Mesenchymal stem cell (in vitro differentiated cells and primary cell): ENCODE results near the gene HIVEP2.
A peak's percentile ranks its signal among the peaks of the same experiment; 100 is the strongest.

ENCODE experiments used
- DNase-seq: peaks from one replicate; pipeline ENCODE4 v3.0.0-alpha.2; 2013
- H2AFZ ChIP-seq: one replicate; pipeline ENCODE4 v1.6.1; 2013; ENCODE audit warnings: low read depth, mild to moderate bottlenecking, control low read depth, inconsistent platforms, low read length, moderate library complexity
- H2AK5ac ChIP-seq: 2 replicates; pipeline ENCODE4 v1.6.1; 2013; ENCODE audit warnings: low read length, moderate library complexity, mild to moderate bottlenecking, inconsistent platforms; ENCODE audit not compliant: severe bottlenecking
- H2BK120ac ChIP-seq: one replicate; pipeline ENCODE4 v1.6.1; 2013; ENCODE audit warnings: low read depth, mild to moderate bottlenecking, inconsistent platforms, low read length, moderate library complexity
- H2BK12ac ChIP-seq, 2 experiments: one replicate each; pipeline ENCODE4 v1.6.1; 2013; ENCODE audit warnings: inconsistent platforms in 2 of 2, low read length in 2 of 2, mild to moderate bottlenecking in 2 of 2, moderate library complexity in 2 of 2, control low read depth in 1 of 2
- H2BK15ac ChIP-seq: one replicate; pipeline ENCODE4 v1.6.1; 2013; ENCODE audit warnings: mild to moderate bottlenecking, low read depth, inconsistent platforms; ENCODE audit not compliant: poor library complexity, severe bottlenecking
- H2BK5ac ChIP-seq: 2 replicates; pipeline ENCODE4 v1.6.1; 2013; ENCODE audit warnings: low read depth, mild to moderate bottlenecking, low read length, control low read depth, inconsistent platforms; ENCODE audit not compliant: poor library complexity, severe bottlenecking
- H3K14ac ChIP-seq, 2 experiments: one replicate each; pipeline ENCODE4 v1.6.1; 2013; ENCODE audit warnings: inconsistent platforms in 2 of 2, low read length in 2 of 2, control low read depth in 1 of 2, mild to moderate bottlenecking in 1 of 2, moderate library complexity in 1 of 2
- H3K18ac ChIP-seq, 2 experiments: one replicate each; pipeline ENCODE4 v1.6.1; 2013; ENCODE audit warnings: inconsistent platforms in 2 of 2, low read length in 2 of 2, control low read depth in 1 of 2, low read depth in 1 of 2, mild to moderate bottlenecking in 1 of 2
- H3K23ac ChIP-seq, 2 experiments: one replicate each; pipeline ENCODE4 v1.6.1; 2013; ENCODE audit warnings: inconsistent platforms in 2 of 2, low read length in 2 of 2, mild to moderate bottlenecking in 2 of 2, moderate library complexity in 2 of 2, control low read depth in 1 of 2
- H3K27ac ChIP-seq: 2 replicates; pipeline ENCODE4 v1.5.1; 2013; ENCODE audit warnings: mild to moderate bottlenecking, moderate library complexity, low read length, control low read depth, inconsistent platforms; ENCODE audit not compliant: poor library complexity, severe bottlenecking
- H3K27me3 ChIP-seq, 2 experiments: 2 replicates each; pipeline versions ENCODE4 v1.6.1 to v1.7.0; 2013; ENCODE audit warnings: low read length in 2 of 2, mild to moderate bottlenecking in 2 of 2, moderate library complexity in 2 of 2, control low read depth in 1 of 2, inconsistent platforms in 1 of 2; ENCODE audit not compliant: control insufficient read depth in 1 of 2, insufficient read depth in 1 of 2
- H3K36me3 ChIP-seq, 2 experiments: 2 replicates each; pipeline versions ENCODE4 v1.6.1 to v1.7.0; 2013; ENCODE audit warnings: low read length in 2 of 2, control low read depth in 1 of 2, inconsistent platforms in 1 of 2, low read depth in 1 of 2, mild to moderate bottlenecking in 1 of 2; ENCODE audit not compliant: insufficient read depth in 2 of 2, control insufficient read depth in 1 of 2
- H3K4ac ChIP-seq, 2 experiments: one replicate each; pipeline ENCODE4 v1.6.1; 2013; ENCODE audit warnings: inconsistent platforms in 2 of 2, low read length in 2 of 2, mild to moderate bottlenecking in 2 of 2, moderate library complexity in 2 of 2, control low read depth in 1 of 2, low read depth in 1 of 2
- H3K4me1 ChIP-seq: 2 replicates; pipeline ENCODE4 v1.6.1; 2013; ENCODE audit warnings: low read depth, low read length, control low read depth; ENCODE audit not compliant: control insufficient read depth, insufficient read depth
- H3K4me2 ChIP-seq: 2 replicates; pipeline ENCODE4 v1.6.1; 2013; ENCODE audit warnings: low read length, mild to moderate bottlenecking, inconsistent platforms; ENCODE audit not compliant: poor library complexity, severe bottlenecking
- H3K4me3 ChIP-seq, 2 experiments: 2 replicates each; pipeline versions ENCODE4 v1.5.1 to v1.7.0; 2013; ENCODE audit warnings: low read length in 2 of 2, mild to moderate bottlenecking in 2 of 2, control low read depth in 1 of 2, low read depth in 1 of 2; ENCODE audit not compliant: insufficient read depth in 1 of 2
- H3K79me1 ChIP-seq: replicated peaks from 2 replicates; pipeline ENCODE4 v1.6.1; 2013; ENCODE audit warnings: mild to moderate bottlenecking, control low read depth, low read length, inconsistent platforms; ENCODE audit not compliant: poor library complexity, severe bottlenecking
- H3K9ac ChIP-seq: 2 replicates; pipeline ENCODE4 v1.7.0; 2013; ENCODE audit warnings: mild to moderate bottlenecking, low read length, moderate library complexity
- H3K9me3 ChIP-seq: 2 replicates; pipeline ENCODE4 v1.7.0; 2013; ENCODE audit warnings: mild to moderate bottlenecking, low read length; ENCODE audit not compliant: control insufficient read depth
- H4K8ac ChIP-seq: one replicate; pipeline ENCODE4 v1.6.1; 2013; ENCODE audit warnings: inconsistent platforms, mild to moderate bottlenecking, low read length, moderate library complexity
- H4K91ac ChIP-seq: one replicate; pipeline ENCODE4 v1.6.1; 2013; ENCODE audit warnings: mild to moderate bottlenecking, low read length, inconsistent platforms
- WGBS: methylation state at CpG from one replicate; pipeline ENCODE4 v1.1.7; 2013; ENCODE audit warnings: mixed read lengths; 5-methylcytosine and 5-hydroxymethylcytosine counted together

Gene HIVEP2

DNA sequence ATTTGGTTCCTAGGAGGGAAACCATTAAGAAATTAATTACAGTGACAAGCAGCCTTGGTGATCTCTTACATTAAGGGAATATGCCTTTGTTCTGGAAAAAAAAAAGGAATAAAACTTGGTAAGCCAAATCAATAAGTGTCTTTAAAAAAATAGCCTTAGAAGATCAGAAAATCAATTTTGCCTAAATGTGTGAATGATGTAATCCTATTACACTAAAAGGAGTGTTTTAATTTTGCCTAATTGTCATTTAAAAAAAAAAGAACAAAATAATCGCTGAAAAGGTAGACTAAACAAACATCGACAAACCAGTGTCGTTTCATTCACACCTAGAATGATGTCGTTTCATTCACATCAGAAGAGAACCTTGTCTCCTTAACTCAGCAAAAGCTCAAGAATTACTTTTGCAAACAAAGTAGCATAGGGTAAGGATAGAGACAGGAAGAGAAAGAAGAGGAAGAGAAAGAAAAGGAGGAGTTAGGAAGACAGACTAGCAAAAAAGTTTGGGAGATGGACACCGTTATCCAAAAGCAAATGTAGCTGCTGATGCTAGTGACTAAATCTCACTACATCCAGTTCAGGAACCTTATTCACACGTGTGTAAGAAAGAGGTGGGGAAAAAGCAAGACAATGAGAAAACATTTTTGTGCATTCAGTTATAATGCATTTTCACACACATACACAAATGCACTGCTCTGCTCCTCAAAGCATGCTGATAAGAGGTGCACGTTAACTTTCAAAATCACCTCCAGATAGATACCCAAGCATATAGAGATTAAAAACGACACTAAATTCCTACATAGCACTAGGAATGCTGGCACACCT, 60.6 kb downstream of the HIVEP2 start:
- Histone ChIP-seq H3K18ac (no peak overlapping the region), H3K27me3 (no peaks in the 10 kb centered on the region), H4K8ac (no peak overlapping the region), H3K9me3 (no peaks in the 10 kb centered on the region), H2BK120ac (no peak overlapping the region), H3K4me3 (peak overlapping the region in 1 of 2 experiments; percentile 76), H3K23ac (no peak overlapping the region), H2BK15ac (no peak overlapping the region), H3K36me3 (peaks cover 0 to 3% of the 10 kb centered on the region in 2 experiments), H2AK5ac (no peak overlapping the region), H3K4me1 (no peaks in the 10 kb centered on the region), H2BK12ac (no peak overlapping the region), H3K14ac (no peak overlapping the region), H3K9ac (peak overlapping the region; percentile 85), H3K4me2 (no peak overlapping the region), H3K79me1 (peaks cover 15% of the 10 kb centered on the region), H2AFZ (no peak overlapping the region), H3K4ac (no peak overlapping the region), H4K91ac (no peak overlapping the region), H3K27ac (peak overlapping the region; percentile 73), H2BK5ac (no peak overlapping the region)
- peak; percentile 18 for DNase-seq
- 65% methylated on average over 3 of the region's 8 CpGs for WGBS

DNA sequence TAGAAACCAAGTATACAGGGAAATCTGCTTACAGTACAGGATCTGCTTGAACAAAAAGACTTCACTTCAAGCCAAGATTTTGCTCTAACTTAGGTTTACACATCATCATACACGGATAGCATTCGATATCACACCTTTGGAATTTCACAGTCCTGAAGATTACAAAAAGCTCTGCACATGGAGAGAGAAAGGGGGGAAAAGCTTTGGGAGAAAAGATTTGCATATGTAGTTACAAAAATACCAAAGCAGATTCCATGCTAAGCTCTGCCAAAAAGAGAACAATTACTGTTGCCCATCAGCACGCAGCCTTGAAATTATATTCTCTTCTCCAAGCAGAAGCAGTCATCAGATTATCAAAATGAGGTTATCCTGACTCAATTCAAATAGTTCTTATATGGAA, 62.0 kb downstream of the HIVEP2 start:
- Histone ChIP-seq H3K4me3 (no peak overlapping the region), H2BK5ac (no peak overlapping the region)
- DNase-seq: no peak

DNA sequence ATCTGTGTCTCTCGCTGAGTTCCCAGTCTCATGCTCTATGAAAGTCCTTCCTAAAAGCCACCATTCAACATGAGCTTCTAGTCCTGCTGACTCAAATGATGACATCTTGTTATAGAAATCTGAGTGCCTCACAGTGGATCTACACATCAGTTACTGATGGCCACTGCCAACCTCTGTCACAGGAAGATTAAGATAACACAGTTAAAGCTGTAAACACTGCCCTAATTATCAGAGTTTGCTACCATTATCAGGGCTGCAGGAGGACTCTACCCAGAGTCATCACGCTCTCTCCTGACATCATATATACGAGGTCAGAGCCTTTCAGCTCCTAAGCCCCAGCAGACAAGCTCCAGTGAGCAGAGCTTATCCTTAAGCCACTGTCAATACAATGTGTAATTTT, 63.2 kb downstream of the HIVEP2 start:
- no peak overlapping the region for H3K23ac ChIP-seq
- H3K4ac ChIP-seq: no peak overlapping the region
- no peak overlapping the region for H2BK120ac ChIP-seq
- H3K18ac ChIP-seq: no peak overlapping the region
- H4K8ac ChIP-seq: no peak overlapping the region
- H3K4me2 ChIP-seq: no peak overlapping the region
- H3K27ac ChIP-seq: no peak overlapping the region
- H2BK12ac ChIP-seq: no peak overlapping the region
- peaks cover 14% of the 10 kb centered on the region for H3K79me1 ChIP-seq
- H2AFZ ChIP-seq: no peak overlapping the region
- no peak overlapping the region for H4K91ac ChIP-seq
- no peak overlapping the region for H3K9ac ChIP-seq
- no peaks in the 10 kb centered on the region for H3K27me3 ChIP-seq
- H2BK5ac ChIP-seq: no peak overlapping the region
- H3K14ac ChIP-seq: no peak overlapping the region
- peaks cover 5% of the 10 kb centered on the region for H3K9me3 ChIP-seq
- no peaks in the 10 kb centered on the region for H3K4me1 ChIP-seq
- DNase-seq: peak; percentile 42
- H3K36me3 ChIP-seq: peaks cover 0 to 6% of the 10 kb centered on the region in 2 experiments
- 43% methylated on average over 3 of the region's 3 CpGs for WGBS
- no peak overlapping the region for H2AK5ac ChIP-seq
- no peak overlapping the region for H3K4me3 ChIP-seq
- no peak overlapping the region for H2BK15ac ChIP-seq

More for the DNA sequence above, 62.0 kb downstream of the HIVEP2 start:
- Histone ChIP-seq H3K4me2 (no peak overlapping the region), H4K8ac (no peak overlapping the region), H3K27me3 (no peaks in the 10 kb centered on the region), H3K18ac (no peak overlapping the region), H2BK12ac (no peak overlapping the region), H3K27ac (no peak overlapping the region), H3K36me3 (peaks cover 0 to 6% of the 10 kb centered on the region in 2 experiments), H3K14ac (no peak overlapping the region), H3K9me3 (no peaks in the 10 kb centered on the region), H3K23ac (no peak overlapping the region), H2BK120ac (no peak overlapping the region), H2AK5ac (no peak overlapping the region), H3K9ac (peak overlapping the region; percentile 55), H2AFZ (no peak overlapping the region), H2BK15ac (no peak overlapping the region), H3K4me1 (no peaks in the 10 kb centered on the region), H3K4ac (no peak overlapping the region), H3K79me1 (peaks cover 15% of the 10 kb centered on the region), H4K91ac (no peak overlapping the region)
- WGBS: 100% methylated on average over 1 of the region's 3 CpGs

DNA sequence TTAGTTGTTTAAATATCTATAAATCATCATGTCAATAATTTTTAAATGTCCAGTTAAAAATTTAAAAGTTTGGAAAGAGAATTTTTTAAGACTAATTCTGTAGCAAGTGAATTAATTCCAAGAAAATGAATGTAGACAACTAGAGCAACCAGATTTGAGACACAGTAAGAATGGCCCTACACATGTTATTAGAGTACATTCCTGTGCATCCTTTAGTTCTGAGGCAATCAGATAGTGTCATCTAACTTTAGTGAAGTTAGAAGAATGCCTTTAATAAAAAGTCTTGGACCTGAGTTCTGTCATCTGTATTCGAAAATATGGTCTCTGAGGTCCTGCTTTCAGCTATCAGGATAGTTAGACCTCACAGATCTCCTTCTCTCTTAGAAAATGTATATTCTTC, 63.7 kb downstream of the HIVEP2 start:
- H3K4me1 ChIP-seq: no peaks in the 10 kb centered on the region
- no peak overlapping the region for H3K4ac ChIP-seq
- DNase-seq: no peak
- H3K18ac ChIP-seq: no peak overlapping the region
- H4K8ac ChIP-seq: no peak overlapping the region
- H3K27ac ChIP-seq: no peak overlapping the region
- H3K27me3 ChIP-seq: no peaks in the 10 kb centered on the region
- no peak overlapping the region for H4K91ac ChIP-seq
- no peak overlapping the region for H3K4me2 ChIP-seq
- no peak overlapping the region for H3K9ac ChIP-seq
- peaks cover 0 to 6% of the 10 kb centered on the region in 2 experiments for H3K36me3 ChIP-seq
- H3K79me1 ChIP-seq: peaks cover 18% of the 10 kb centered on the region
- no peak overlapping the region for H3K14ac ChIP-seq
- H3K4me3 ChIP-seq: no peak overlapping the region
- H3K23ac ChIP-seq: no peak overlapping the region
- WGBS: no CpG with 5 or more reads among the region's 1 CpG
- no peak overlapping the region for H2BK120ac ChIP-seq
- no peak overlapping the region for H2AFZ ChIP-seq
- no peak overlapping the region for H2BK15ac ChIP-seq
- no peak overlapping the region for H2BK5ac ChIP-seq
- H3K9me3 ChIP-seq: peaks cover 5% of the 10 kb centered on the region
- no peak overlapping the region for H2AK5ac ChIP-seq
- H2BK12ac ChIP-seq: no peak overlapping the region
